ENCODE results near the gene GPR158.

Gene GPR158

GRCh38 chr10:25174461-25175230 lies at the start of gene GPR158:
Gene GPR158 (plus strand): TSS chr10:25175001. CDS start chr10:25175421, 420 bp downstream.
- Histone ChIP-seq H3F3A (ENCODE audit: control insufficient read depth, insufficient read depth) (no peaks in the 10 kb centered on the region), H3K36me3 (ENCODE audit: control insufficient read depth, low read length) (no peaks in the 10 kb centered on the region), H3K9me2 (replicated peaks; ENCODE audit: control insufficient read depth, low read length) (no peaks in the 10 kb centered on the region), H3K79me2 (ENCODE audit: control insufficient read depth, low read length) (no peaks in the 10 kb centered on the region), H4K20me1 (ENCODE audit: control insufficient read depth, insufficient read depth, low read depth, low read length) (no peaks in the 10 kb centered on the region), H3K4me2 (ENCODE audit: low read length) (no peak within 1 kb of the TSS), H3K4me1 (ENCODE audit: control insufficient read depth, low read length) (no peaks in the 10 kb centered on the region), H3K9me3 (ENCODE audit: control insufficient read depth, insufficient read depth, low read length) (peaks cover 10% of the 10 kb centered on the region; the same call in 1 of the 2 replicates), H3K27me3 (ENCODE audit: control insufficient read depth, low read length) (no peaks in the 10 kb centered on the region), H3K4me3 (ENCODE audit: low read length) (no peak within 1 kb of the TSS), H3K27ac (ENCODE audit: low read depth, low read length) (no peak within 1 kb of the TSS)
- TF ChIP-seq CTCF (IDR thresholded peaks at IDR 0.05; ENCODE audit: low read depth, low read length, poor library complexity, severe bottlenecking): no peak

- Histone ChIP-seq H3F3A (ENCODE audit: control insufficient read depth, insufficient read depth) (no peaks in the 10 kb centered on the region), H3K4me1 (ENCODE audit: control insufficient read depth, low read length) (no peaks in the 10 kb centered on the region), H3K27ac (ENCODE audit: low read depth, low read length) (no peak overlapping the region), H3K79me2 (ENCODE audit: control insufficient read depth, low read length) (no peaks in the 10 kb centered on the region), H4K20me1 (ENCODE audit: control insufficient read depth, insufficient read depth, low read depth, low read length) (no peaks in the 10 kb centered on the region), H3K4me2 (ENCODE audit: low read length) (no peak overlapping the region), H3K27me3 (ENCODE audit: control insufficient read depth, low read length) (no peaks in the 10 kb centered on the region), H3K4me3 (ENCODE audit: low read length) (no peak overlapping the region), H3K36me3 (ENCODE audit: control insufficient read depth, low read length) (no peaks in the 10 kb centered on the region), H3K9me3 (ENCODE audit: control insufficient read depth, insufficient read depth, low read length) (no peaks in the 10 kb centered on the region), H3K9me2 (replicated peaks; ENCODE audit: control insufficient read depth, low read length) (no peaks in the 10 kb centered on the region)
- TF ChIP-seq CTCF (IDR thresholded peaks at IDR 0.05; ENCODE audit: low read depth, low read length, poor library complexity, severe bottlenecking) (no peak), EZH2phosphoT487 (IDR thresholded peaks at IDR 0.05; ENCODE audit: borderline replicate concordance, low read length) (no peak)
Measured at GRCh38 chr10:25125201-25125611, 49.6 kb upstream of the GPR158 start.

- Histone ChIP-seq H3K27me3 (ENCODE audit: control insufficient read depth, low read length) (no peaks in the 10 kb centered on the region), H3K4me3 (ENCODE audit: low read length) (no peak overlapping the region), H3K4me1 (ENCODE audit: control insufficient read depth, low read length) (no peaks in the 10 kb centered on the region), H3K9me3 (ENCODE audit: control insufficient read depth, insufficient read depth, low read length) (no peaks in the 10 kb centered on the region), H3K4me2 (ENCODE audit: low read length) (no peak overlapping the region), H4K20me1 (ENCODE audit: control insufficient read depth, insufficient read depth, low read depth, low read length) (no peaks in the 10 kb centered on the region), H3K36me3 (ENCODE audit: control insufficient read depth, low read length) (no peaks in the 10 kb centered on the region), H3K79me2 (ENCODE audit: control insufficient read depth, low read length) (no peaks in the 10 kb centered on the region), H3K9me2 (replicated peaks; ENCODE audit: control insufficient read depth, low read length) (no peaks in the 10 kb centered on the region), H3F3A (ENCODE audit: control insufficient read depth, insufficient read depth) (no peaks in the 10 kb centered on the region), H3K27ac (ENCODE audit: low read depth, low read length) (no peak overlapping the region)
- TF ChIP-seq EZH2phosphoT487 (IDR thresholded peaks at IDR 0.05; ENCODE audit: borderline replicate concordance, low read length) (no peak), CTCF (IDR thresholded peaks at IDR 0.05; ENCODE audit: low read depth, low read length, poor library complexity, severe bottlenecking) (no peak)
Measured at GRCh38 chr10:25129592-25129991, 45.2 kb upstream of the GPR158 start.
